Measurements from ENCODE around the gene FXN.
"Not testable (repeated sequence)": the region's sequence is repeated elsewhere in the genome, so short reads cannot be mapped to it uniquely, and the experiment has no call there.

Gene FXN

GRCh38 chr9:69046723-69047122, 11.2 kb downstream of the FXN start:
- Histone ChIP-seq H3K4me3 (ENCODE audit: low read length) (no peak overlapping the region), H3K27me3 (ENCODE audit: insufficient read depth, low read length) (no peaks in the 10 kb centered on the region), H3K4me1 (ENCODE audit: insufficient read depth, low read length) (peaks cover 33% of the 10 kb centered on the region), H3K9me3 (ENCODE audit: insufficient read depth, low read depth, low read length) (no peaks in the 10 kb centered on the region), H3K27ac (ENCODE audit: low read depth, low read length) (no peak overlapping the region), H3K36me3 (ENCODE audit: insufficient read depth, low read length) (peaks cover 39% of the 10 kb centered on the region), H3K9ac (ENCODE audit: low read depth, low read length) (no peak overlapping the region)
- WGBS = 89% methylated on average over 4 of the region's 4 CpGs

GRCh38 chr9:69047371-69047770, 11.8 kb downstream of the FXN start:
- H3K9me3 ChIP-seq (ENCODE audit: insufficient read depth, low read depth, low read length) = no peaks in the 10 kb centered on the region
- no peak overlapping the region for H3K4me3 ChIP-seq (ENCODE audit: low read length)
- H3K36me3 ChIP-seq (ENCODE audit: insufficient read depth, low read length) = peaks cover 39% of the 10 kb centered on the region
- WGBS = 88% methylated on average over 4 of the region's 4 CpGs
- no peak overlapping the region for H3K27ac ChIP-seq (ENCODE audit: low read depth, low read length)
- no peak overlapping the region for H3K9ac ChIP-seq (ENCODE audit: low read depth, low read length)
- no peaks in the 10 kb centered on the region for H3K27me3 ChIP-seq (ENCODE audit: insufficient read depth, low read length)
- peaks cover 29% of the 10 kb centered on the region for H3K4me1 ChIP-seq (ENCODE audit: insufficient read depth, low read length)

- H3K36me3 ChIP-seq (ENCODE audit: insufficient read depth, low read length) = peaks cover 39% of the 10 kb centered on the region
- no peaks in the 10 kb centered on the region for H3K9me3 ChIP-seq (ENCODE audit: insufficient read depth, low read depth, low read length)
- H3K9ac ChIP-seq (ENCODE audit: low read depth, low read length) = no peak overlapping the region
- no peaks in the 10 kb centered on the region for H3K27me3 ChIP-seq (ENCODE audit: insufficient read depth, low read length)
- WGBS = 96% methylated on average over 6 of the region's 6 CpGs
- H3K4me1 ChIP-seq (ENCODE audit: insufficient read depth, low read length) = peaks cover 19% of the 10 kb centered on the region
- no peak overlapping the region for H3K27ac ChIP-seq (ENCODE audit: low read depth, low read length)
- no peak overlapping the region for H3K4me3 ChIP-seq (ENCODE audit: low read length)
Measured at GRCh38 chr9:69049094-69049493, 13.5 kb downstream of the FXN start.

DNA sequence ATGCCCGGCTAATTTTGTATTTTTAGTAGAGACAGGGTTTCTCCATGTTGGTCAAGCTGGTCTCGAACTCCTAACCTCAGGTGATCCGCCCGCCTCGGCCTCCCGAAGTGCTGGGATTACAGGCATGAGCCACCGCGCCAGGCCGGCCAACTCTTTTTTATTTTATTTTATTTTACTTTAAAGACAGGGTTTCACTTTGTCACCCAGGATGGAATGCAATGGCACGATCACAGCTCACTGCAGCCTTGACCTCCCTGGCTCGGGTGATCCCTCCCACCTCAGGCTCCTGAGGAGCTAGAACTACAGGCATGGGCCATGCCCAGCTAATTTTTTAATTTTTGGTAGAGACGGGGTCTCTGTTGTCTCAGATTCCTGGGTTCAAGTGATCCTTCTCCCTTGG, 15.4 kb downstream of the FXN start:
- 96% methylated on average over 12 of the region's 12 CpGs for WGBS
- not testable (repeated sequence) for H3K9me3 ChIP-seq (ENCODE audit: insufficient read depth, low read depth, low read length); H3K9ac ChIP-seq (ENCODE audit: low read depth, low read length); H3K4me1 ChIP-seq (ENCODE audit: insufficient read depth, low read length); H3K27me3 ChIP-seq (ENCODE audit: insufficient read depth, low read length); H3K4me3 ChIP-seq (ENCODE audit: low read length); H3K27ac ChIP-seq (ENCODE audit: low read depth, low read length)
- H3K36me3 ChIP-seq (ENCODE audit: insufficient read depth, low read length) = peaks cover 46% of the 10 kb centered on the region

DNA sequence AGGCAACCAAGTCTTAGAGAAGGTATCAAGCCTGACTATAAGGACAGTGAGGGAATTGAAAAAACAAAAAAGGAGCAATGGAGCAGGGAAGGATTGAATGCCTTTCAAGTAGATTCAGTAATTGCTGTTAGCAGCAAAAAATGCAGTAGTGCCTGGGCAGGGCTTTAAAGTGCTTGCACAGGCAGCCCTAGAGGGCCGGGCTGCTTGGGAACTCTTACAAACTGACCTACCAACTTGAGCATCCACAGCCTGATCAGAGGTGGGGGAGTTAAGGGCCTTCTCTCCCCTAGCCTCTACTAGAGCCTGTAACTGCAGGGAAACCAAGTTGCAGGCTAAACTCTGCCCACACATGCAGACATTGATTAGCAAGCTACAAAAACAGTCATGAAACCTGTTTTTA, 19.4 kb downstream of the FXN start:
- H3K9ac ChIP-seq (ENCODE audit: low read depth, low read length) = no peak overlapping the region
- H3K36me3 ChIP-seq (ENCODE audit: insufficient read depth, low read length) = peaks cover 43% of the 10 kb centered on the region
- no peaks in the 10 kb centered on the region for H3K4me1 ChIP-seq (ENCODE audit: insufficient read depth, low read length)
- H3K27me3 ChIP-seq (ENCODE audit: insufficient read depth, low read length) = no peaks in the 10 kb centered on the region
- 86% methylated on average over 1 of the region's 1 CpG for WGBS
- no peak overlapping the region for H3K27ac ChIP-seq (ENCODE audit: low read depth, low read length)
- no peak overlapping the region for H3K4me3 ChIP-seq (ENCODE audit: low read length)
- no peaks in the 10 kb centered on the region for H3K9me3 ChIP-seq (ENCODE audit: insufficient read depth, low read depth, low read length)

DNA sequence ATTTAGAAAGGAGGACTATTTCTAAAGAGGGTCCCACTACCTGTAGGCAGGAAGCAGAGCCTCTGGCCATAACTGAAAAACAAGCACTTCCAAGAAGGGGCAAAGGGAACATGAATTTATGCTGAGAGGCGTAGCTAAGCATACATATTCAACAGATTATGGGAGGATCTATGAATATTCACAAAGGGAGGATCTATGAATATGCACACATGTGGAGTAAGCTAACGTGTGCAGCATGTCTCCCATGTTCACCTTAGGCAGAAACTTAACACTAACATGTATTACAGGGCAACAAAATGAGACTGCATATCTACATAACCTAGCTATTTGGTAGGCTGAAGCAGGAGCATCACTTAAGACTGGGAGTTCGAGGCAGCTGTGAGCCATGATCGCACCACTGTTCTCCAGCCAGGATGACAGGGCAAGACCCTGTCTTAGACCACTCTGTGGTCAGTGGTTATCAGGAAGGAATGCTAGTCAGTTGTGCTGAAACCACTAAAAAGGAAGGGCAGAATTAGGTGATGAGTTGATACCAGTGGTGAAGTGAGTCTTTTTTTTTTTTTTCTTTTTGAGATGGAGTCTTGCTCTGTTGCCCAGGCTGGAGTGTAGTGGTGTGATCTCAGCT, 20.8 kb downstream of the FXN start:
- Histone ChIP-seq H3K4me1 (ENCODE audit: insufficient read depth, low read length) (0 out of 2 replicates have a peak, but pooled peaks cover 8% of the 10 kb centered on the region), H3K9me3 (ENCODE audit: insufficient read depth, low read depth, low read length) (no peaks in the 10 kb centered on the region), H3K36me3 (ENCODE audit: insufficient read depth, low read length) (peaks cover 39% of the 10 kb centered on the region), H3K9ac (ENCODE audit: low read depth, low read length) (no peak overlapping the region), H3K27ac (ENCODE audit: low read depth, low read length) (no peak overlapping the region), H3K27me3 (ENCODE audit: insufficient read depth, low read length) (no peaks in the 10 kb centered on the region), H3K4me3 (ENCODE audit: low read length) (no peak overlapping the region)
- 90% methylated on average over 4 of the region's 4 CpGs for WGBS

DNA sequence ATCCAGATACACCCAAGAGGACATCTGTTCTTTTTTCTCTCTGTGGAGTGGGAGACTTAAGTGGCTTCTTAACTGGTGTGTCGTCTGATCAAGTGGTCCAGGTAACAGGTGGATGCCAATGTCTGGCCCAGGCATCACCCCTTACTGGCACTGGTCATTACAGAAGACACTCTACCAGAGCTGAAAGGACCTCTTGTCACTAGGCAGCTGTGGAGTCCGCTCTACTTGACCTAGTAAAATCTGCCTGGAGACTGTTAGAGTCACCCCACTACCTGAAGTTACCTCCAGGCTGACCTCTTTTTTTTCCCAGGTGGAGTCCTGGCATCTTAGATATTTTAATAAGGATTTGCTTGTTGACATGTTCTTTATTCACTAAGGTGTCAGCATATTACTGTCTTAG, 22.5 kb downstream of the FXN start:
- Histone ChIP-seq H3K9ac (ENCODE audit: low read depth, low read length) (no peak overlapping the region), H3K27ac (ENCODE audit: low read depth, low read length) (no peak overlapping the region), H3K4me3 (ENCODE audit: low read length) (no peak overlapping the region), H3K4me1 (ENCODE audit: insufficient read depth, low read length) (0 out of 2 replicates have a peak, but pooled peaks cover 8% of the 10 kb centered on the region), H3K27me3 (ENCODE audit: insufficient read depth, low read length) (no peaks in the 10 kb centered on the region), H3K9me3 (ENCODE audit: insufficient read depth, low read depth, low read length) (no peaks in the 10 kb centered on the region), H3K36me3 (ENCODE audit: insufficient read depth, low read length) (peaks cover 35% of the 10 kb centered on the region)
- WGBS = 93% methylated on average over 2 of the region's 2 CpGs

- Histone ChIP-seq H3K27me3 (ENCODE audit: insufficient read depth, low read length) (no peaks in the 10 kb centered on the region), H3K4me1 (ENCODE audit: insufficient read depth, low read length) (peaks cover 18% of the 10 kb centered on the region), H3K9me3 (ENCODE audit: insufficient read depth, low read depth, low read length) (no peaks in the 10 kb centered on the region), H3K9ac (ENCODE audit: low read depth, low read length) (no peak overlapping the region), H3K4me3 (ENCODE audit: low read length) (no peak overlapping the region), H3K27ac (ENCODE audit: low read depth, low read length) (no peak overlapping the region; the same call in 1 of the 2 replicates), H3K36me3 (ENCODE audit: insufficient read depth, low read length) (peaks cover 42% of the 10 kb centered on the region)
- 40% methylated on average over 1 of the region's 1 CpG for WGBS
Measured at GRCh38 chr9:69060766-69061165, 25.2 kb downstream of the FXN start.

DNA sequence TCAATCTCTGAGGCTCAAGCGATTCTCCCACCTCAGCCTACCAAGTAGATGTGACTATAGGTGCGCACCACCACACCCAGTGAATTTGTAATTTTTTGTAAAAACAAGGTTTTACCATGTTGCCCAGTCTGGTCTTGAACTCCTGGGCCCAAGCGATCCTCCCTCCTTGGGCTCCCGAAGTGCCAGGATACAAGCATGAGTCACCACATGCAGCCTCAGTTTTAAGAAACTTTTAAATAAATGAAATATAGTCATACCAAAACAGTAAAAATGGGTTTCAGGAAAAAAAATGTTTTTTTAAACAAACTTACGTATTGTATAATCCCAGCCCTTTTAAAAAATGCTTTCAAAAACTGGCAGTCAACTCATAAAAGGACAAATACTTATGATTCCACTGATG, 26.6 kb downstream of the FXN start:
- no peak overlapping the region for H3K9ac ChIP-seq (ENCODE audit: low read depth, low read length)
- H3K27ac ChIP-seq (ENCODE audit: low read depth, low read length) = no peak overlapping the region
- WGBS = 92% methylated on average over 5 of the region's 5 CpGs
- peaks cover 26% of the 10 kb centered on the region for H3K4me1 ChIP-seq (ENCODE audit: insufficient read depth, low read length)
- H3K4me3 ChIP-seq (ENCODE audit: low read length) = no peak overlapping the region
- H3K36me3 ChIP-seq (ENCODE audit: insufficient read depth, low read length) = peaks cover 42% of the 10 kb centered on the region
- H3K9me3 ChIP-seq (ENCODE audit: insufficient read depth, low read depth, low read length) = no peaks in the 10 kb centered on the region
- H3K27me3 ChIP-seq (ENCODE audit: insufficient read depth, low read length) = no peaks in the 10 kb centered on the region

GRCh38 chr9:69063839-69064238, 28.3 kb downstream of the FXN start:
- Histone ChIP-seq H3K4me1 (ENCODE audit: insufficient read depth, low read length) (peaks cover 26% of the 10 kb centered on the region), H3K27me3 (ENCODE audit: insufficient read depth, low read length) (no peaks in the 10 kb centered on the region), H3K4me3 (ENCODE audit: low read length) (no peak overlapping the region), H3K9me3 (ENCODE audit: insufficient read depth, low read depth, low read length) (no peaks in the 10 kb centered on the region), H3K36me3 (ENCODE audit: insufficient read depth, low read length) (peaks cover 38% of the 10 kb centered on the region), H3K27ac (ENCODE audit: low read depth, low read length) (peak overlapping the region; percentile 12), H3K9ac (ENCODE audit: low read depth, low read length) (no peak overlapping the region)
- 82% methylated on average over 4 of the region's 4 CpGs for WGBS

DNA sequence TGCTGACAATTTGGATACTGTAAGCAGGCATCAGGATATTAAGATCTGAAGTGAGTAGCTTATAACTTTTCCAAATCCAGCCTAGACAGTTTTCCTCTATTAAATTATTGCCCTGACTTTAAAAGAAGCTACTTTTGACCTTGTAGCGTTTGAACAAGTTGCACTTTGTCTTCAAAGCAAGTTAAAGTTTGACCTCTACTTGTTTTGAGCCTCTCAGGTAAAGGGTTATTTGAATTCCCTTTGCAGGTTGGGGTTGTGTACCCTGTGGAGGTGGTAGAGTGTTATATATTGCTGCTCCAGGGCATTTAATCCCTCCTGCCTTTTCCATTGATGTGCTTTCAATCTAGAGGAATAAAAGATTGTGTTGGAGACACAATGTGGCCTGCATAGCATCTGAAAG, 30.1 kb downstream of the FXN start:
- WGBS = 82% methylated on average over 1 of the region's 1 CpG
- no peak overlapping the region for H3K4me3 ChIP-seq (ENCODE audit: low read length)
- peaks cover 40% of the 10 kb centered on the region for H3K36me3 ChIP-seq (ENCODE audit: insufficient read depth, low read length)
- H3K9ac ChIP-seq (ENCODE audit: low read depth, low read length) = no peak overlapping the region
- no peaks in the 10 kb centered on the region for H3K9me3 ChIP-seq (ENCODE audit: insufficient read depth, low read depth, low read length)
- peaks cover 21% of the 10 kb centered on the region for H3K4me1 ChIP-seq (ENCODE audit: insufficient read depth, low read length)
- peak overlapping the region; percentile 18; the same call in 1 of the 2 replicates for H3K27ac ChIP-seq (ENCODE audit: low read depth, low read length)
- no peaks in the 10 kb centered on the region for H3K27me3 ChIP-seq (ENCODE audit: insufficient read depth, low read length)

DNA sequence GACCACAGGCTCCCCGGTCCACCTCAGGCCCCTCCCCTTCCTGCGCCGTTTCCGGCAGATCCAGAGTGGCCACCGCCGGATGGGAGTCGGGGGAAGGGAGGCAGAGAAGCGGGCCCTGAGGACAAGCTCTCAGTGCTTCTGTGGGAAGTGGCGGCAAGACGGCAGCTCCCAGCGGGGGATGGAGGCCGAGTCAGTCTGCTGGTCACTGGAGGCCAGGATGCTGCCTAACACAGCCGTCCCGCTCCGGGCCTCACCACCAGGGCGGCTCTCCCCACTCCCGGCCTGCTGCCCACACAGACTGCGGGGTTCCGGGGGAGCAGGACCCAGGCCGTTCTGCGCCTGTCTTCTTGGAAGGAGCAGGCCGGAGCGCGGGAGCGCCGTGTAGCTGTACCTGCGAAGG, 31.4 kb downstream of the FXN start:
- no peak overlapping the region for H3K4me3 ChIP-seq (ENCODE audit: low read length)
- H3K36me3 ChIP-seq (ENCODE audit: insufficient read depth, low read length) = peaks cover 50% of the 10 kb centered on the region
- 90% methylated on average over 27 of the region's 27 CpGs for WGBS
- peaks cover 17% of the 10 kb centered on the region for H3K4me1 ChIP-seq (ENCODE audit: insufficient read depth, low read length)
- no peak overlapping the region for H3K27ac ChIP-seq (ENCODE audit: low read depth, low read length)
- no peaks in the 10 kb centered on the region for H3K27me3 ChIP-seq (ENCODE audit: insufficient read depth, low read length)
- H3K9me3 ChIP-seq (ENCODE audit: insufficient read depth, low read depth, low read length) = no peaks in the 10 kb centered on the region
- no peak overlapping the region for H3K9ac ChIP-seq (ENCODE audit: low read depth, low read length)
